Stimulated activated CD8-positive, alpha-beta memory T cell treated with anti-CD3 and anti-CD28 coated beads, Interleukin-4, amount 100 ng/mL, for 1 hour (primary cell): ENCODE measurements around the gene TMEM258.

Experiments used
- DNase-seq, 2 donors: peaks; one replicate each; pipeline ENCODE4 v3.0.0-alpha.2; 2020; ENCODE audit warnings: low read depth in 2 of 2, low spot score in 1 of 2

Gene TMEM258

GRCh38 chr11:61792310-61793082, at the start of gene TMEM258, which contains the start of gene FEN1:
TSS of gene TMEM258 (minus strand) at chr11:61792599. CDS start at chr11:61792558, 41 bp downstream.
TSS of gene FEN1 (plus strand) at chr11:61792911. CDS start at chr11:61795362, 2,451 bp downstream.
- DNase-seq: peak; percentile 66 to 73

DNA sequence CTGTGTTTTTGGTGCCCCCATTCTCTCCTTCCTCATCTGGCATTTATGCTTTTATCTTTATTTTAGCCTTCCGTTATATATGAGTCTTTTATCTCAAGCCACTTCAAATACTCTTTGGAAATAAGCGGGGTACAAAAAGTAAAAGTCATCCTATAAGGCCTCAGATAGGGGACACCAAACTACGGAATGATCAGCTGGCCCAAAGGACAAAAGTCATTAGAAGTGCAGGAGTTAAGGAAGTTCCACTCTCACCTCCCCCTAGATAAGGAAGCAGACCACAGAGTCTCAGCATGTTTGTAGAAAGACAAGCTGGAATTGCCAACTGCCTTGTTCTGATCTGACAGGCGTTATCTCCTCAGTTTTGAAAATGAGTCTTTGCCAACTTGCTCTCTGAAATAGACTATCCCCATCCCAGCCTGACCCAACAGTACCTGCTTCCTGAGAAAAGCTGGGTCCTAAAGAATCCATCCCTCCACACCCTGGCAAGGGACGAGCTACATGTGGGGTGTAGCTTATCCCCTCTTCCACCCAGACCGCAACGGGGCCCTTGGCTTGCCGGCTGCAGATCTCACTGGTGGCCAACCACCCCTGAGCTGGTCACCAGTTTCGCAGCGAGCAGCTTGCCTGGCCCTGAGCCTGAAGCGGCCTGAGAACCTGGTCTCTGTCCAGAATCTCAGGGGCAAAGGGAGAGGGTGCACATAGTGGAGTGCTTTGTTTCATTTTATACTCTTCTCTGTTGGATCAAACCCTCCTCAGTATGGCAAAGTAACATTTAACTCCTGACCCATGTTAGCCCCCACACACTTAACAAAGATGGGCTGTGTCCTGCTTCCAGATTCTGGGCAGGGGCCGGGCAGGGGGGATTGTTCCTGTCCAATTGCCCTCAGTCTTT, 49.5 kb upstream of the TMEM258 start:
- DNase-seq: no peak

DNA sequence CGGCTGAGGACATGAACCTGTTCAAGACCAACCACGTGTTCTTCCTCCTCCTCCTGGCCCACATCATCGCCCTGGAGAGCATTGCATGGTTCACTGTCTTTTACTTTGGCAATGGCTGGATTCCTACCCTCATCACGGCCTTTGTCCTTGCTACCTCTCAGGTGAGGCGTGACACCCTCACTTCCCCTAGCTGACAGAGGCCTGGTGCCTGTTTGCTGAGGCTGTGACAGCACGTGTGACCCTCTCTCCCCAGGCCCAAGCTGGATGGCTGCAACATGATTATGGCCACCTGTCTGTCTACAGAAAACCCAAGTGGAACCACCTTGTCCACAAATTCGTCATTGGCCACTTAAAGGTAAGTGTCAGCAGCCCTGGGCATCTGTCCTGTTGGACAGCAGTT, 48.0 kb upstream of the TMEM258 start:
- no peak for DNase-seq

DNA sequence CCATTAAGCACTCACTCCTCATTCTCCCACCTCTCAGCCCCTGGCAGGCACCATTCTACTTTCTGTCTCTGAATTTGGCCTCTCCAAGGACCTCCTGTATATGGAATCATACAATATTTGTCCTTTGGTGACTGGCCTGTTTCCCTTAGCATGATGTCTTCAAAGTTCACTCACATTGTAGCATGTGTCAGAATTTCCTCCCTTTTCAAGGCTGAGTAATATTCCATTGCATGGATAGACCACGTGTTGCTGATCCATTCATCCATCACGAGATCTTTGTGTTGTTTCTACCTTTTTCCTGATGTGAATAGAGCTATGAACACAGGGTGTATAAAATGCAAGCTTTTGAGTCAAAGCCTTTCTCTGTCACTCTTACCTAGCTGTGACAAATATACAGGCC, 47.3 kb upstream of the TMEM258 start:
- no peak for DNase-seq

DNA sequence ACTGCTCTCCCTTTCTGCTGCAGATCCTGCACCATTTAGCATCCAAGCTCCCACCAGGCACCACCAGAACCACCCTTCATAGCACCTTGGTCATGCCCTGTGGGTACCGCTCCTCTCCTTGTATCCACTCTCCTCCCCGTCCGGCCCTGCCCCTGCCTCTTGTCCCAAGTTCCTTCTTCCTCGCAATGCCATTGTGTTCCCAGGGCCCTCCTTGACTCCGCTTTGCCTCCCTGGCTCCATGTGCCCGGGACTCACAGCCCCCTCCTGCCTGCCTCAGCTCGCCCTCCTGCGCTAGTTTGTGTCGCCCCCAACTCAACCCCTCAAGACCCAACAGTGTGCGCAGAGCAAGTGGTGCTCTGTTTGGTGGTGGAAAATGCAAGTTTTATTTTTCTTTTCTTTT, 46.5 kb upstream of the TMEM258 start:
- DNase-seq: no peak

DNA sequence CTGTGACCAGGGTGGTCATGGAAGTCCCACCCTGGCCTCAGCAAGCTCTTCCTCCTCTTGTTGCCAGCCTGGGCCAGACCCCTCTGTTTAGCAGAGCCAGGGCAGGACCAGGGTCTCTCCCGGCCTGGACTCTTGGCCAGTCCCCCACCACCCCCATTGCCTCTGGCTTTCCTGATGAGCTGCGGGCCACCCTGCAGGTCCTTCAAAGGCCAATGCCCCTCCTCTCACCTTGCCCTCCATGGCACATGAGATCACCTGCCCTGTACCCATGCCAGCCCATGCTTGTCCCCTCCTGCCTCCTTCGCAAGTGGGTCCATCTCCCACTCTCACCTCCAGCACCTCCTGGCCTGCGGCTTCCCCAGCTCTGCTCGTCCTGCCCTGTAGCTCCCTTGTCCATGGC, 46.1 kb upstream of the TMEM258 start:
- no peak for DNase-seq

GRCh38 chr11:61837411-61838005, 45.1 kb upstream of the TMEM258 start:
- no peak for DNase-seq

DNA sequence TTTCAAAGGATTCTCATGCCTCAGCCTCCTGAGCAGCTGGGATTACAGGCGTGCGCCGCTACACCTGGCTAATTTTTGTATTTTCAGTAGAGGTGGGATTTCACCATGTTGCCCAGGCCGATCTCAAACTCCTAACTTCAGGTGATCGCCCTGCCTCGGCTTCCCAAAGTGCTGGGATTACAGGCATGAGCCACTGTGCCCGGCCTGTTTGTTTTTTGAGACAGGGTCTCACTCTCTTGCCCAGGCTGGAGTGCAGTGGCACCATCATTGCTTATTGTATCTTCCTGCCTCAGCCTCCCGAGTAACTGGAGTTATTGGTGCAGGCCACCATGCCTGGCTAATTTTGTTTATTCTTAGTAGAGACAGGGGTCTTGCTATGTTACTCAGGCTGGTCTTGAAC, 43.8 kb upstream of the TMEM258 start:
- no peak for DNase-seq

DNA sequence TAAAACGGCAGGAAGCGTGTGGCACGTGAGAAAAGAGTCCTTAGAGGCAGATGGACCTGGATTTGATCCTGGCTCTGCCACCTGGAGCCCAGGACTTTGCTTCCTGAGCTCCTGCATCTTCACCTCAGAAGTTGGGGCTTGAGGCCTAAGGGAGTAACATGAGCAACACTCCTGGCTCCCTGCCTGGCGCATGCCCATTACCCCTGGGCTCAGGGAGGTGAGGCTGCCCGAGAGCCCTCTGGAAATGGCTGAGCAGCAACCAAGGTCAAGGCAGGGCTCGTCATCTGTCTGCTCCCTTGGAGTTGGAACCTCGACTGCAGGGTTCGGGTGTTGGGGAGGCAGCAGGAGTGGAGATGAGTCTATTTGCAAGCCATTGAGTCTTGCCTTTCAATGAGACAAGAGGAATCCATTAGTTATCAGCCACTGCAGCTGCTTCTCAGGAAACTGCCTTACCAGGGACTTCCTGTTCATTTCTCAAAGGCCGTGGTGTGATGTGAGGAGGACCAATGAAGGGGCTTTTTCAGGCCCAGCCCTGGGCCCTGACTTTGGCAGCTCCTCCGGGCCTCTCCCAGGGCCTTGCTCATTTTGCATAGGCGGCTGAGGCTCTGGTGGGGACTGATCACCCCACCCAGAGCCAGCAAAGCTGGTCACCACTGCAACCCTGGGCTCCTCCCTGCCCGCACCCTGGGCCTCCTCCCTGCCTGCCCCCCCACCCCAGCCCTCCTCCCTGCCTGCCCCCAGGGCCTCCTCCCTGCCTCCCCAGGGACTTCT, 42.1 kb upstream of the TMEM258 start:
- peak in 1 of 2 donors; percentile 22 for DNase-seq

DNA sequence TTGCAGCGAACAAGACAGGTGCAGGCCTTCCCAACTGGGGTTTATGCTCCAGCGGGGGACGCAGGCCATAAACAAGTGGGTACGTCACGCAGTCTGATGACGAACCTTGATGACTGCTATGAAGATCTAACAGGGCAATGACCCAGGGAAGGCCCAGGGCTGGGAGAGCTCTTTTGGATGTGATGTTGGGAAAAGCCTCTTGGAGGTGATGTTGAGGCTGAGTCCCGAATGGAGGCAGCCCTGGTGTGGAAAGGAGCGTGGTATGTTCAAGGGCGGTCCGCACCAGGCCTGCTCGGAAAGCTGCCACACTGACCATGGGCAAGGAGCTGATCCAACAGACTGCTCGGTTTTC, 41.5 kb upstream of the TMEM258 start:
- DNase-seq: no peak

DNA sequence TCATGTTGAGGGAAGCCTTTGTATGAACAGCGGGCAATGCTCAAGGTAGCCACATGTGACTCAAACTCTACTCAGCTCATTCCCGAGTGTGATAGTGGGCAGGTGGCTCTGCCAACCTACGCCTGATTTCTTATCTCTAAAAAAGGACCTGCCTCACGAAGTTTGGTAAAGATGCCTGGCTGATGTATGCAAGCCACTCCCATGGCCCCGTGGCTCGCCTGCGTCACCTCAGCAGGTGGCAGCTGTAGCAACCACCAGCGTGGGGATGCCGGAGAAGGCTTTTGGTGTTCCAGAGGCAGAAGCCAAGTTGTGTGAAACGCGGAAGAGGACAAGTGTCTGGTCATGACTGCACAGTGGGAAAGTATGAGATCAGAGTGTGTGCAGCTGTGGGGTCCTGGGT, 41.1 kb upstream of the TMEM258 start:
- no peak for DNase-seq

GRCh38 chr11:61832754-61833153, 40.4 kb upstream of the TMEM258 start:
- no peak for DNase-seq

- DNase-seq: no peak
Measured at GRCh38 chr11:61832207-61832606, 39.8 kb upstream of the TMEM258 start.

DNA sequence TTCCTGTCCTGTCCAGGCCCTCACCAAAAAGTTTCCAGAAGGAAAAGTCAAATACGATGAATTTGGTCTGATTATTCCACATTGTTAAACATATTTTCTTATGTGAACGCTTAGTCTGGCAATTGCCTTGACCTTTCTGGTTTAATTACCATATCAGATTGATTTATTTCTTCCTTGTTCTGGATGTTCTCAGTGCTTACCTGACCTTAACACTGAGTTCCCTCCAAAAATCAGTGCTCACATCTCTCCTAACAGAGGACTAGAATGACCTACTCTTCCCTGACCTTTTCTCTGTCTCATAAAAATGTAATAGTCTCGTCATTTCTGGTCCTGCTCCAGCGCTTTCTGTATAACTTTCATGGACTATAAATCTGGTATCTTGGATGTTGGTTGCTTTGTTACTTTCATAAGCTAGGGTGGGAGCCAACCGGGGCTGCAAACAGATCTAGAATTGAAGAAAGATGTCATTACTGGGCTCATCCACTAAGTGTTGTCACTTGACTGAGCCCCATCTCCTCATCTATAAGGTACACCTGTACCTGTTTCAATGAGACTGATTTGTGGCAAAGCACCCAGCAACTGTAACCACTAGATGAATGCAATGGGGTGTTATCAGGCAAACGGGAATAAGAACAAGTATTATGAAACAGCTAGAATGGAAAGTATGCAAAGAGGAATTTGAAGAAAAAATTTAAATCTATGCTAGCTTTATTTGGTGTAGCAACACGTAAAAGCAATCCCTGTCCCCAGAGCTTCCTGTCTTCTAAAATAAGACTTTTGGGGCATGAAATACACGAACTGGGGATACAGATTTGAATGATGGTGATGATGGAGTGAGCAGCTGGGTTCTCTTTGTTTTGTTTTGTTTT, 38.1 kb upstream of the TMEM258 start:
- DNase-seq: no peak

DNA sequence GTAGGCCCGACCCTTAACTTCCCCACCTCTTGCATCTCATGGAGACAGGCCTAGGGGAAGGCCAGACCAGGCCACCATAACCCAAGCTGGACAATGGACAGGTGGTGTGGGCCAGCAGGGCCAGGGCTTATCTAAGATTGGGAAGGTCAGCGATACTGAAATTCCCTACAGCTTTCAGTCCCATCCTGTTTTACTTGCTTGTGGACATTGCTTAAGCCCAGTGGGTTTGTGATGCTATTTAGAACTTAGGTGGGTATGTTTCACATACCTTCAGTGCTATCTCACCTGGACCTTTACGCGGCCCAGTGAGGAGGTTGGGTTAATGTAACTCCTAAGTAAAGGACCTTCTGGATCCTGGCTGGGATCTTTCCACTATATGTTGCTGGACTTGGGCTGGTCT, 37.4 kb upstream of the TMEM258 start:
- no peak for DNase-seq

- no peak for DNase-seq
Measured at GRCh38 chr11:61828629-61829407, 36.4 kb upstream of the TMEM258 start.

DNA sequence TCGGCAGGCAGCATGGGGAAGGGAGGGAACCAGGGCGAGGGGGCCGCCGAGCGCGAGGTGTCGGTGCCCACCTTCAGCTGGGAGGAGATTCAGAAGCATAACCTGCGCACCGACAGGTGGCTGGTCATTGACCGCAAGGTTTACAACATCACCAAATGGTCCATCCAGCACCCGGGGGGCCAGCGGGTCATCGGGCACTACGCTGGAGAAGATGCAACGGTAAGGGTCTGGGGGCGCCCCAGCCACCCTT, 35.9 kb upstream of the TMEM258 start:
- no peak for DNase-seq

GRCh38 chr11:61827571-61828378, 35.4 kb upstream of the TMEM258 start, which contains the start of gene FADS2:
TSS of gene FADS2 (plus strand) at chr11:61828300. CDS start at chr11:61828391, 91 bp downstream.
- peak; percentile 19 to 41 for DNase-seq
